ENCODE data around the gene DIO1.
"Not testable (repeated sequence)": the region's sequence is repeated elsewhere in the genome, so short reads cannot be mapped to it uniquely, and the experiment has no call there.

Gene DIO1

GRCh38 chr1:53871773-53872484, 22.1 kb upstream of the DIO1 start:
- peaks cover 9% of the 10 kb centered on the region for H3K36me3 ChIP-seq (ENCODE audit: control insufficient read depth, insufficient read depth, low read length)
- no peaks in the 10 kb centered on the region for H3K9me3 ChIP-seq (ENCODE audit: control insufficient read depth, low read length)
- 85 to 93% methylated on average over 3 to 5 of the region's 5 CpGs for WGBS, 2 experiments
- H3K4me3 ChIP-seq (ENCODE audit: insufficient read depth, low read depth, low read length): no peak overlapping the region
- no peaks in the 10 kb centered on the region for H3K27me3 ChIP-seq (ENCODE audit: control insufficient read depth, insufficient read depth, low read length, poor library complexity, severe bottlenecking)
- H3K27ac ChIP-seq (ENCODE audit: insufficient read depth, low read depth, low read length, poor library complexity, severe bottlenecking): no peak overlapping the region
- H3K4me1 ChIP-seq (ENCODE audit: control insufficient read depth, insufficient read depth, low read length): no peaks in the 10 kb centered on the region

DNA sequence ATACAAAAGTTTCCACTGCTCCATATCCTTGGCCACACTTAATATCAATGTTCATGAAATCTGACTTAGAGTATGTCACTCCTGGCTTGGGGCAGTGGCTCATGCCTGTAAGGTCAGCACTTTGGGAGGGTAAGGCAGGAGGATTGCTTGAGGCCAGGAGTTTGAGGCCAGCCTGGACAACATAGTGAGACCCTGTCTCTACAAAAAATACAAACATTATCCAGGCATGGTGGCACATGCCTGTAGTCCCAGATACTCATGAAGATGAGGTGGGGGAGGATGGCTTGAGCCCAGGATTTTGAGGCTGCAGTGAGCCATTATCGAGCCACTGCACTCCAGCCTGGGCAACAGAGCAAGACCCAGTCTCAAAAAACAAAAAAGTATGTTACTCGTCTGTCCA, 18.8 kb upstream of the DIO1 start:
- H3K9me3 ChIP-seq (ENCODE audit: control insufficient read depth, low read length); H3K4me3 ChIP-seq (ENCODE audit: insufficient read depth, low read depth, low read length); H3K4me1 ChIP-seq (ENCODE audit: control insufficient read depth, insufficient read depth, low read length); H3K27me3 ChIP-seq (ENCODE audit: control insufficient read depth, insufficient read depth, low read length, poor library complexity, severe bottlenecking); H3K27ac ChIP-seq (ENCODE audit: insufficient read depth, low read depth, low read length, poor library complexity, severe bottlenecking); H3K36me3 ChIP-seq (ENCODE audit: control insufficient read depth, insufficient read depth, low read length): not testable (repeated sequence)
- WGBS, 2 experiments: 92 to 93% methylated on average over 2 of the region's 2 CpGs

DNA sequence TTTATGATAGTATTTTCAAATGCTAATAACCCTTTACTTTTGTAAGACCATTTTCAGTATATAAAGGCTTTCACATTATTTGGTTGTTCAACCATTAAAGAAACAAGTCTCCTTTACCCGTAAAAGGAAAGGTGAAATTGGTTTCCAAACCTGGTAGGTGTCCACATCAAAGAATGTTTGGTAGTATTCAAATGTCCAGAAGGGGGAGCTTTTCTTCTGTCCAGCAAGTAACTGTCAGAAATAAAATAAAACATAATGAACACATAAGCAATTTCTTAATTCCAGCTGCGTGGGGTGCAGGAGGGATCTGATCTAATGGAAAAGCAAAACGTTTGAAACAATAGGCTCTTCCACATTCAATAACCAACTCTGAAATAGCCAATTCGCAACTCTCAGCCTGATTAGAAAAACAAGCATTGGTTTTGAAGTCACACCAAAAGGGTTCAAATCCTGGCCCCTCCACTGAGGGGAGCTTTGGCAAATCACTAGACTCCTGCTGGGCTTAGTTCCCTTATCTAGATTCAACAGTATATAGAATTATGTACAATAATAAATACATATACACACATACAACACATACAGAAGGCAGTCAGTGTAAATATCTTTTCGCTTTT, 15.4 kb upstream of the DIO1 start:
- no peaks in the 10 kb centered on the region for H3K27me3 ChIP-seq (ENCODE audit: control insufficient read depth, insufficient read depth, low read length, poor library complexity, severe bottlenecking)
- no peaks in the 10 kb centered on the region for H3K9me3 ChIP-seq (ENCODE audit: control insufficient read depth, low read length)
- no peak overlapping the region for H3K4me3 ChIP-seq (ENCODE audit: insufficient read depth, low read depth, low read length)
- no peak overlapping the region for H3K27ac ChIP-seq (ENCODE audit: insufficient read depth, low read depth, low read length, poor library complexity, severe bottlenecking)
- 75 to 77% methylated on average over 5 of the region's 5 CpGs for WGBS, 2 experiments
- H3K36me3 ChIP-seq (ENCODE audit: control insufficient read depth, insufficient read depth, low read length): peaks cover 19% of the 10 kb centered on the region
- H3K4me1 ChIP-seq (ENCODE audit: control insufficient read depth, insufficient read depth, low read length): no peaks in the 10 kb centered on the region

GRCh38 chr1:53881853-53882252, 12.1 kb upstream of the DIO1 start:
- H3K4me3 ChIP-seq (ENCODE audit: insufficient read depth, low read depth, low read length); H3K27me3 ChIP-seq (ENCODE audit: control insufficient read depth, insufficient read depth, low read length, poor library complexity, severe bottlenecking); H3K4me1 ChIP-seq (ENCODE audit: control insufficient read depth, insufficient read depth, low read length); H3K9me3 ChIP-seq (ENCODE audit: control insufficient read depth, low read length); H3K27ac ChIP-seq (ENCODE audit: insufficient read depth, low read depth, low read length, poor library complexity, severe bottlenecking): not testable (repeated sequence)
- 88% methylated on average over 2 of the region's 2 CpGs; no CpG with 5 or more reads in 1 of the 2 experiments for WGBS, 2 experiments
- peaks cover 11% of the 10 kb centered on the region for H3K36me3 ChIP-seq (ENCODE audit: control insufficient read depth, insufficient read depth, low read length)

GRCh38 chr1:53883600-53883999, 10.4 kb upstream of the DIO1 start:
- not testable (repeated sequence) for H3K27ac ChIP-seq (ENCODE audit: insufficient read depth, low read depth, low read length, poor library complexity, severe bottlenecking); H3K9me3 ChIP-seq (ENCODE audit: control insufficient read depth, low read length); H3K27me3 ChIP-seq (ENCODE audit: control insufficient read depth, insufficient read depth, low read length, poor library complexity, severe bottlenecking); H3K4me1 ChIP-seq (ENCODE audit: control insufficient read depth, insufficient read depth, low read length); H3K4me3 ChIP-seq (ENCODE audit: insufficient read depth, low read depth, low read length)
- WGBS, 2 experiments: 90 to 95% methylated on average over 6 of the region's 6 CpGs
- peaks cover 10% of the 10 kb centered on the region for H3K36me3 ChIP-seq (ENCODE audit: control insufficient read depth, insufficient read depth, low read length)

DNA sequence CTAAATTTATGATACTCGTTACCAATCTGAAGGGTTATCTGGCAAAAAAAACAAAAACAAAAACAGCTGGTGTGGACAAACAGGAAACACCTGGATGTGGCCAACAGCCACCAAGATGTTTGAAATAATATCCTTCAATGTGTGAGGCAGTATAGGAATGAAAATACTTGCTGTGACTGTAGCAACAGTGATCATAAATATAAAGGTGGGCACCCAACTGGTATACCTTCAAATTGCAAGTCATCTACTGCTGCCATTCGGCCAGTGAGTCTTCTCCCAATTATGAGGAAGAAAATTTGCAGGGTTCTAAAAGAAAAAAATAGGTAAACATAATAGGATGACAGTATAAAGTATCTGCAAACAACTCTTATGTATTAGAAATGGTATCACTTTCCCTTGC, 5.3 kb upstream of the DIO1 start:
- H3K27ac ChIP-seq (ENCODE audit: insufficient read depth, low read depth, low read length, poor library complexity, severe bottlenecking): no peak overlapping the region
- no peaks in the 10 kb centered on the region for H3K9me3 ChIP-seq (ENCODE audit: control insufficient read depth, low read length)
- WGBS, 2 experiments: 93 to 100% methylated on average over 2 of the region's 2 CpGs
- H3K4me1 ChIP-seq (ENCODE audit: control insufficient read depth, insufficient read depth, low read length): no peaks in the 10 kb centered on the region
- no peaks in the 10 kb centered on the region for H3K27me3 ChIP-seq (ENCODE audit: control insufficient read depth, insufficient read depth, low read length, poor library complexity, severe bottlenecking)
- no peak overlapping the region for H3K4me3 ChIP-seq (ENCODE audit: insufficient read depth, low read depth, low read length)
- H3K36me3 ChIP-seq (ENCODE audit: control insufficient read depth, insufficient read depth, low read length): no peaks in the 10 kb centered on the region

GRCh38 chr1:53889304-53890298, 4.4 kb upstream of the DIO1 start, which contains the start of gene YIPF1:
YIPF1 (minus strand) TSS chr1:53889797; CDS start chr1:53888937, 860 bp downstream.
- Histone ChIP-seq H3K36me3 (ENCODE audit: control insufficient read depth, insufficient read depth, low read length) (no peaks in the 10 kb centered on the region), H3K27ac (ENCODE audit: insufficient read depth, low read depth, low read length, poor library complexity, severe bottlenecking) (no peak within 1 kb of the TSS), H3K4me3 (ENCODE audit: insufficient read depth, low read depth, low read length) (peak within 1 kb of the TSS; percentile 84), H3K4me1 (ENCODE audit: control insufficient read depth, insufficient read depth, low read length) (no peaks in the 10 kb centered on the region), H3K9me3 (ENCODE audit: control insufficient read depth, low read length) (no peaks in the 10 kb centered on the region), H3K27me3 (ENCODE audit: control insufficient read depth, insufficient read depth, low read length, poor library complexity, severe bottlenecking) (no peaks in the 10 kb centered on the region)
- WGBS, 2 experiments: 8% methylated on average over 61 to 62 of the region's 62 CpGs

DNA sequence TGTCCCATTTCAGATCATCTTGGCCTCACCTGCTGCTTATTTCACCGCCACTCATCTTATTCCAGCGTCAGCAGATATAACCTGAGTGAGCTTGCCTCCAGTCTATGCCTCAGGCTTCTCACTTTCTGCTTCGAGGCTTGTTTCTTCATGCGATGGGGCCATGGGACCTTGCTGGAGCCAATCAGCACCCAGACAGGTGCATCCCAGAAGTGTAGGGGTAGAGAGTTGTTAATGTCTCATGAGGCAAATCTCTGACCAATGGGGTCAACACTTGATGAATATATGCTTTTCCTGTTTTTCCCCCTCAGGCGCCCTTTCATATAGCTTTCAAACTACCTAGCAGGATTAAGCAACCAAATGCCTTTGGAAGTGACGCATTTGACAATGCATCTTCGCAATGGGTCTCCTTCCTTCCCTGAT, 3.5 kb upstream of the DIO1 start:
- Histone ChIP-seq H3K4me3 (ENCODE audit: insufficient read depth, low read depth, low read length) (no peak overlapping the region), H3K9me3 (ENCODE audit: control insufficient read depth, low read length) (no peaks in the 10 kb centered on the region), H3K36me3 (ENCODE audit: control insufficient read depth, insufficient read depth, low read length) (no peaks in the 10 kb centered on the region), H3K4me1 (ENCODE audit: control insufficient read depth, insufficient read depth, low read length) (no peaks in the 10 kb centered on the region), H3K27ac (ENCODE audit: insufficient read depth, low read depth, low read length, poor library complexity, severe bottlenecking) (no peak overlapping the region), H3K27me3 (ENCODE audit: control insufficient read depth, insufficient read depth, low read length, poor library complexity, severe bottlenecking) (no peaks in the 10 kb centered on the region)
- WGBS, 2 experiments: 92 to 94% methylated on average over 7 of the region's 7 CpGs

DNA sequence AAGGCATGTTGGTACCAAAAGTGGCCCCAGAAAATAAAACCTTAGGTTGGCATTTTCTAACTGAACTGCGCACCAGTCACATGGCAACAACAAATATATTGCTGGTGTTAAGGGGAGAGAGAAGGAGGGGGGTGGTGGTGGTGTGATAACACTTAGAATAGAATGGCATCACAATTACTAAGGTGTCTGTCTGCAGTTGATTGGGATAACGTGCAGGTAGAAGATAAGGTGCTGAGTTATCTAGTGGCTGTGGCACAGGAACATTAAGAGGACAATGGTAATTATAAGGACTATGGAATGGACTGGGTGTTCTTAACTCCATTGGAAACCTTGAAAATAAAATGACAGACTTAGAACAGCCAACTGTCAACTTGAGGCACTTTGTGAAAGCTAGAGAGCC, 3.0 kb upstream of the DIO1 start:
- Histone ChIP-seq H3K27ac (ENCODE audit: insufficient read depth, low read depth, low read length, poor library complexity, severe bottlenecking) (no peak overlapping the region), H3K27me3 (ENCODE audit: control insufficient read depth, insufficient read depth, low read length, poor library complexity, severe bottlenecking) (no peaks in the 10 kb centered on the region), H3K4me3 (ENCODE audit: insufficient read depth, low read depth, low read length) (no peak overlapping the region), H3K4me1 (ENCODE audit: control insufficient read depth, insufficient read depth, low read length) (no peaks in the 10 kb centered on the region), H3K36me3 (ENCODE audit: control insufficient read depth, insufficient read depth, low read length) (no peaks in the 10 kb centered on the region), H3K9me3 (ENCODE audit: control insufficient read depth, low read length) (no peaks in the 10 kb centered on the region)
- WGBS, 2 experiments: 91% methylated on average over 2 of the region's 2 CpGs

DNA sequence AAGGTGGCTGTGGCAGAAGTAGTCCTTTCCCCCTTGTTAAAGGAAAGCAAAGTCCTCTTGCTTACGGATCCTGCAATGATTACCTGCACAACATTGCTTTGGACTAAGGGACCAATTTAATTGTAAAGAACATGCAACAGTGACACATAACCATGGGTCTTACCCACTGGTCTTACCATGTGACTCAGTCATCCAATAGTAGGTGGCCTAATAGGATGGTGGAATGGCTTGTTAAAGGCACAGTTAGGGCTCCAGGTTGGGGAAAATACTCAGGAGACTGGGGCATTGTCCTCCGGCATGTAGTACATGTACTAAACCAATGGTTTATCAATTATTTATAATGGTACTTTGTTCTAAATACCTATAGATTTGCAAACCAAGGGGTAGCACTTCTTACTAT, 2.3 kb upstream of the DIO1 start:
- Histone ChIP-seq H3K4me1 (ENCODE audit: control insufficient read depth, insufficient read depth, low read length) (no peaks in the 10 kb centered on the region), H3K4me3 (ENCODE audit: insufficient read depth, low read depth, low read length) (no peak overlapping the region), H3K9me3 (ENCODE audit: control insufficient read depth, low read length) (no peaks in the 10 kb centered on the region), H3K27me3 (ENCODE audit: control insufficient read depth, insufficient read depth, low read length, poor library complexity, severe bottlenecking) (no peaks in the 10 kb centered on the region), H3K27ac (ENCODE audit: insufficient read depth, low read depth, low read length, poor library complexity, severe bottlenecking) (no peak overlapping the region), H3K36me3 (ENCODE audit: control insufficient read depth, insufficient read depth, low read length) (no peaks in the 10 kb centered on the region)
- 94 to 96% methylated on average over 1 of the region's 2 CpGs for WGBS, 2 experiments

Data from ectodermal cell (in vitro differentiated cells).